GM19193 (cell line): Measurements from ENCODE around the gene FAM186B.

Source experiments
- POLR2A ChIP-seq: IDR thresholded peaks from 4 replicates; pipeline ENCODE4 v1.6.1; 2011; ENCODE audit not compliant: insufficient read depth, insufficient read length; ENCODE audit errors: extremely low read depth

The FAM186B gene

GRCh38 chr12:49622501-49623141 is 17.2 kb upstream of the FAM186B start:
- no peak for TF ChIP-seq POLR2A

- TF ChIP-seq POLR2A, result peak; percentile 49
Measured at GRCh38 chr12:49621651-49622500, 16.4 kb upstream of the FAM186B start.

- no peak for TF ChIP-seq POLR2A
Measured at GRCh38 chr12:49619286-49619685, 13.8 kb upstream of the FAM186B start.

GRCh38 chr12:49618576-49618975 is 13.1 kb upstream of the FAM186B start:
- TF ChIP-seq POLR2A, result no peak

GRCh38 chr12:49616533-49617219 is 11.2 kb upstream of the FAM186B start:
- TF ChIP-seq POLR2A, result no peak

- no peak for TF ChIP-seq POLR2A
Measured at GRCh38 chr12:49615725-49616124, 10.3 kb upstream of the FAM186B start.

- no peak for TF ChIP-seq POLR2A
Measured at GRCh38 chr12:49612210-49612609, 6.8 kb upstream of the FAM186B start.

- no peak for TF ChIP-seq POLR2A
Measured at GRCh38 chr12:49609875-49610154, 4.4 kb upstream of the FAM186B start.

- no peak for TF ChIP-seq POLR2A
Measured at GRCh38 chr12:49609059-49609874, 3.8 kb upstream of the FAM186B start.

GRCh38 chr12:49604856-49605255 is 583 bp downstream of the FAM186B start:
- no peak for TF ChIP-seq POLR2A

- no peak for TF ChIP-seq POLR2A
Measured at GRCh38 chr12:49603721-49604120, 1.7 kb downstream of the FAM186B start.

GRCh38 chr12:49599961-49600360 is 5.5 kb downstream of the FAM186B start:
- TF ChIP-seq POLR2A, result no peak

GRCh38 chr12:49598527-49598926 is 6.9 kb downstream of the FAM186B start:
- no peak for TF ChIP-seq POLR2A

- TF ChIP-seq POLR2A, result no peak
Measured at GRCh38 chr12:49588721-49589516, 16.5 kb downstream of the FAM186B start.
